NCI-H1417 (cell line): ENCODE data around the gene KSR1.

Experiments
- DNase-seq, 3 experiments: peaks; one replicate each; lab custom pipeline; 2025; lab: John Stamatoyannopoulos, UW

Gene KSR1

DNA sequence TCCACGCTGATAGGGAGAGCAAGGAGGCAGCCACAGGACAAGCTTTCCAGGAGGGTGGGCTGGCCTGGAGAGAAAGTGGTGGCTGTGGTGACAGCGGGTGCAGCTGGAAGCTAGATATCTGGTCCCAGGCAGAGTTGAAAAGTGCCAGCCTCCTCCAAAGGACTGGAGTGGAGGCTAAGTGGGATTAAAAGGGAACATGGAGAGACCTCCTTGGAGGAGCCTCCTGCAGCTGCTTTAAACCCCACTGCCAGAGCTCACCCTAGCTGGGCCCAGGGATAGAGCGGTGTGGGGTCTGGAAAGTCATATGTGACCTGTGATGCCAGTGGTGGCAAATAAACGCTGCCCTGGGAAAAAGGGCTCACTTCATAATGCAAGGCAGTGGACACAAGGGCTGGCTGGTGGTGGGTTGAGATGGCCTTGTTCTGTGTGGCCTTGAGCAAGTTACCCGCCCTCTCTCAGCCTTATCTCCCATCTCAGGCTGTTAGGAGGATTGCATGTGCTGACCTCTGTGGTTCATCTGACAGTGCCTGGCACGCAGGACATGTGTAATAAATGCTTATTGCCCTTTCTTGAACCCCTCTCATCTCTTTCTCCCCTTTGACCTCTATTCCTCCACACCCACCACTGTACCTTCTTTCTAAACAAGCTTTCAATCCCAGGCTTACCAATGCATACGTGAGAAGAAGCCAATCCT, 113.8 kb downstream of the KSR1 start:
- DNase-seq: no peak

- DNase-seq: no peak
Observed at GRCh38 chr17:27570578-27570914, 114.3 kb downstream of the KSR1 start.

DNA sequence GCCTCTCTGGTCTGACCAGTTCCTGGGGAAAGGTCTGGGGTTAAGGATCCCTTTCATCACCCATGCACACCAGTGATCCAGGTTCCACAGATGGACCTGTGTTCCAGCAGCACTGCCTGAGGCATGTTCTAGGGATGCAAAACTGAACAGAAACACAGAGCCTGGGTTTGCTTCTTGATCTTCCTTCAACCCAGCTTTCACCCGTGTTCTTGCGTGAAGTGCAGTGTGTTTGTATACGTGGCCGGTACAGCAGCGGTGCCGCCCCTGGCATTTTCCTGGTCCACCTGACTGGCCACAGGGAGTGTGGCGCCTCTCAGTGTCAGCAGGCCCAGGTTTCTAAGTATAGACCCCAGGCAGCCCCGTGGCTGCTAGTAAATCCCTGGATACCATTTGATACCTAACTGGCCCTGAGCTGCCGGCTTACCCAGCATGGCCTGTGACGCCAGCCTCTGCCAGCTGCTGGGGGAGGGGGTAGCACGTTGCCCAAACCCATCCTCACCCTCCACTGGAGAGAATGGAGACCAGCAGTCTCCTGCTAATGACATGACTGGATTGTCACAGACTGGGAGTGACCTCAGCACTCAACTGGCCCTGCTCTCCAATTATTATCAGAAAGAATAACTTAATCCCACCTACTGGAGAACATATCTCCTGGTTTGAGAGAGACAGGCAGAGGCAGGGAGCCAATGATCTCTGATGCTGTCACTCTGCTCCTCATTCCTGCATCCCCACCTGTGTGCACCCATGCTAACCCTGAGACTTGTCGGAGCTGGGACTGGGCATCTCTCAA, 115.5 kb downstream of the KSR1 start:
- no peak for DNase-seq

DNA sequence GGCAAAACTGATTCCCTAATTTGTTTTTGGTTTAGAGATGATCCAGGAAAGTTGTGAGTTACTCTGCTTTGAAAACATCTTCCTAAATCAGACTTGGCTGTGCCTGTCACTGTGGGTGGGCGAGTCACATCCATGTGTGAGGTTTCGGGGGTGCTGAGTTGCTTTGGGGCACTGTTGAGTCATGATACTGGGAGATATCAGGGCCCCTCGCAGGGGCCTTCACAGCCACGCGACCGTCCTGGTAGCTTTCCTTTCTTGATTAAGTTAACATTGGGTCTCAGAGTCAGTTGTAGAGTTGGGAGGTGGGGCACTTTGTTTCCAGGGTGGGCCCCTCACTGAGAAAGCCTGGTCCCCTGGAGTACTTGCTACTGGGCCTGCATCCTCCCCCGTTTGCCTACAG, 116.4 kb downstream of the KSR1 start:
- DNase-seq: no peak

DNA sequence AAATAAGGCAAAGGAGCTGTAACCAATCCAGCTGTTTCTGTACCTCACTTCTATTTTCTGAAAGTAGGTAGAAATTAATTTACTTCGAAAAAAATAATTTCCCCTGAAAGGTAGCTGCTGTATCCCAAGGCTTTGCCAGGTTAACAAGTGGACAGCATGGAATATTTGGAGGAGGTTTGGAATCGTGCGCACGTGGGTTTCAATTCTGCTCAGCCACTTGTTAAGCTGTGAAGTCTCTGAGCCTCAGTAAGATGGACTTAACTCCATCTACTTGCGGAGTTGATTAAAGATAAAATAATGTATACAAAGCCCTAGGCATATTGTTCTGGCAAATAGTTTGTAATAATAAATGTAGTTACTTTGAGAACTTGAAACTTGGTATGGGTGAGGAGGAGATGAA, 117.3 kb downstream of the KSR1 start:
- no peak for DNase-seq

GRCh38 chr17:27573971-27574525, 117.8 kb downstream of the KSR1 start:
- DNase-seq: no peak

- no peak for DNase-seq
Observed at GRCh38 chr17:27575096-27575911, 119.1 kb downstream of the KSR1 start.

- DNase-seq: no peak
Observed at GRCh38 chr17:27575912-27576252, 119.6 kb downstream of the KSR1 start.

DNA sequence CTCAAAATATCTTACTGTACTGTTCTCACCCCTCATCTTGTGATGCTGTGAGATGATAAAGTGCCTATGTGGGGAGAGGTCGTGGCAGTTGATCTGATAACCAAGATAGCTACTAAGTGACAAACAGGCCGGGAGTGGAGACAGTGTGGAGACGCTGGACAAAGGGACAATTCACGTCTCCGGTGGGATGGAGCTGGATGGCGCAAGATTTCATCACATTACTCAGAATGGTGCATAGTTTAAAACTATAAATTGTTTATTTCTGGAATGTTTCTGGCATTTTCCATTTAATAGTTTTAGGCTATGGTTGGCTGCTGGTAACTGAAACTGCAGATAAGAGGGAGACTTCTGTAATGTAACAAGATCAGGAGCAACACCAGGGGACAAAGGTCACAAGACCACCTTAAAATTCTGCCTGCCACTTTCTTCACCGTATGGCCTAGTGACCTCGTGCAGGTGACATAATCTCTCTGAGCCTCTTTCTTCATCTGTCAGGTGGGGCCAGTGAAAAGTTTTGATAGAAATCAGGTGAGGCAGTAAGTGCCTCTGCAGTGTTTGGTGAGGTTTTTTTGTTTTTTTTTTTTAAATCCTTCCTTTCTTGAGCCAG, 120.3 kb downstream of the KSR1 start:
- no peak for DNase-seq

DNA sequence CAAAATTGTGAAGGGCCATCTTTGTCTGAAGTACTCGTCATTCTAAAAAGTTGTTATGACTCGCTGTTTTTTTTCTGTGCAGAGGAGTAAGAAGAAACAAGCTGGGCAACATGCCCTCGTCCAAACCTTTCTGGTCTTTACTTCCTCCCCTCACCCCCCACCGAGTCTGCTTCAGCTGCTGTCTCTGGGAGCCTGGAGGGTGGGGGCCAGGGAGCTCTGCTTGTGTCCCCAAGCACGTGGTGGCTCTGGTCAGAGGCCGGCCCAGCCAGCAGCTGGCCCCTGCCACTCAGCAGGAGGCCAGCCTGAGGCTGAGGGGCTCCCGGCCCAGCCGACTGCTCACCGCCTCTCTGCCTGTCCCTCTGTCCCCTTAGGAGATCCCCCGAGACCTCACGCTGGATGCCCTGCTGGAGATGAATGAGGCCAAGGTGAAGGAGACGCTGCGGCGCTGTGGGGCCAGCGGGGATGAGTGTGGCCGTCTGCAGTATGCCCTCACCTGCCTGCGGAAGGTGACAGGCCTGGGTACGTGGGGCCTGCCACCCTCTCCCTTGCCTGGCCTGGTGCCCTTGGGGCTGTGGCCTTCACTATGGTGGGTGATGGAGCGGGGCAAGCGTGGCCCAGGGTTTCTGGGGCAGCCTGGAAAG, 121.0 kb downstream of the KSR1 start:
- DNase-seq: peak in 1 of 3 experiments; percentile 8

GRCh38 chr17:27577884-27578717, 121.9 kb downstream of the KSR1 start:
- DNase-seq: no peak

- DNase-seq: no peak
Observed at GRCh38 chr17:27578718-27579085, 122.5 kb downstream of the KSR1 start.

- no peak for DNase-seq
Observed at GRCh38 chr17:27579304-27579703, 123.1 kb downstream of the KSR1 start.

GRCh38 chr17:27579897-27580321, 123.7 kb downstream of the KSR1 start:
- DNase-seq: no peak

DNA sequence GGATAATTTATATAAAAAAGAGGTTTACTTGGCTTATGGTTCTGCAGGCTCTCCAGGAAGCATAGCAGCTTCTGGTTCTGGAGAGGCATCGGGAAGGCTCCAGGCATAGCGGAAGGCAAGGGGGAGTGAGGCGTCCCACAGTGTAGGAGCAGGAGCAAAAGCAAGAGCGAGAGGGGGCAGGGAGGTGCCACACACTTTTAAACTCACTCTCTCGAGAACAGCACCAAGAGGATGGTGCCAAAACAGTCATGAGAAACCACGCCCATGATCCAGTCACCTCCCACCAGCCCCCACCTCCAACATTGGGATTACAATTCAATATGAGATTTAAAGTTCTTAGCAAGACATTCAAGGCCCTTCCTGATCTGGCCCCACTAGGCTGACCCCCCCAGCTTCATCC, 124.8 kb downstream of the KSR1 start:
- no peak for DNase-seq

DNA sequence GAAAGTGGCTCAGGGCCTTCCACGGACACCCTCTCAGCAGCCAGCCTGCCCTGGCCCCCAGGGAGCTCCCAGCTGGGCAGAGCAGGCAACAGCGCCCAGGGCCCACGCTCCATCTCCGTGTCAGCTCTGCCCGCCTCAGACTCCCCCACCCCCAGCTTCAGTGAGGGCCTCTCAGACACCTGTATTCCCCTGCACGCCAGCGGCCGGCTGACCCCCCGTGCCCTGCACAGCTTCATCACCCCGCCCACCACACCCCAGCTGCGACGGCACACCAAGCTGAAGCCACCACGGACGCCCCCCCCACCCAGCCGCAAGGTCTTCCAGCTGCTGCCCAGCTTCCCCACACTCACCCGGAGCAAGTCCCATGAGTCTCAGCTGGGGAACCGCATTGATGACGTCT, 126.4 kb downstream of the KSR1 start:
- DNase-seq: no peak

DNA sequence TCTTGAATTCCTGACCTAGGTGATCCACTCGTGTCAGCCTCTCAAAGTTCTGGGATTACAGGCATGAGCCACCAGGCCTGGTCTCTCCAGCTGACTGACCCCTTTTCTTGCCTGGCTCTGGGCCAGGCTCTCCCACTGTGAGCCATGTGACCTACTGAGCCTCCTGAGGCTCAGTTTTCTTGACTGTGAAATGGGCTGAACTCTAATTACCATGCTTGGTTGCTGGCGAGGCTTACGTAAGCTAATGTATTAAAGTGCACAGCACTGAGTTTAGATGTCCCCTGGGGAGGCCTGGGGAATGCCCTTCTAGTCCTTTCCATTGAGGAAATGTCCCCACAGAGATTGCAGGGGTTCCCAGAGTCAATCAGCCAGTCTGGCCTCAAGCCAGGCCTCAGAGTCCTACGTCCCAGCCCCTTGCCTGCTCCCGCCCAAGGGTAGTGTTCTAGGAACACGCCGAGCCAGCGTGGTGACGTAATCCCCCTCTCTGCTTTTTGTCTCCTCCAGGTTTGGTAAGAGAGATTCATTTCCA, 129.0 kb downstream of the KSR1 start:
- DNase-seq: no peak

- no peak for DNase-seq
Observed at GRCh38 chr17:27585792-27586191, 129.5 kb downstream of the KSR1 start.

- no peak for DNase-seq
Observed at GRCh38 chr17:27586203-27586721, 130.0 kb downstream of the KSR1 start.

GRCh38 chr17:27588354-27588753, 132.1 kb downstream of the KSR1 start:
- DNase-seq: no peak
